ENCODE measurements around the gene DIP2C. TPM values are rescaled to one million over a fixed set of nuclear protein-coding genes. Genes with fewer than 3 reads are reported as not detected.

The DIP2C gene
- total and polyA plus RNA-seq, 2 donors (not counting 1 experiment from before 2014, with no cell fraction given): 1.3 to 1.9 TPM

GRCh38 chr10:588246-589165, 101.0 kb downstream of the DIP2C start:
- Histone ChIP-seq H3K4me2 (replicated peaks; ENCODE audit: low read depth, low read length, poor library complexity, severe bottlenecking) (no peak overlapping the region), H3K36me3 (replicated peaks in 1 of 2; ENCODE audit: control extremely low read depth in 1 of 2, control insufficient read depth in 1 of 2, extremely low read depth in 1 of 2, insufficient read depth in 2 of 2, low read length in 1 of 2) (no peaks in the 10 kb centered on the region), H3K79me2 (ENCODE audit: control insufficient read depth, insufficient read depth, low read length) (no peaks in the 10 kb centered on the region), H3K9ac (ENCODE audit: low read length) (no peak overlapping the region), H2AFZ (ENCODE audit: insufficient read depth, low read depth, low read length, poor library complexity, severe bottlenecking) (no peak overlapping the region), H3K27ac (ENCODE audit: low read length in 2 of 2) (no peak overlapping the region), H4K20me1 (ENCODE audit: control insufficient read depth, insufficient read depth, low read length, poor library complexity, severe bottlenecking) (no peaks in the 10 kb centered on the region), H3K27me3 (replicated peaks in 1 of 4; ENCODE audit: control extremely low read depth in 1 of 4, control insufficient read depth in 3 of 4, insufficient read depth in 4 of 4, low read length in 3 of 4) (peaks cover 0 to 4% (median 0%) of the 10 kb centered on the region in 4 experiments), H3K9me3 (ENCODE audit: control extremely low read depth in 1 of 3, control insufficient read depth in 2 of 3, insufficient read depth in 1 of 3, low read length in 2 of 3) (no peaks in the 10 kb centered on the region), H3K4me1 (ENCODE audit: control insufficient read depth in 2 of 2, insufficient read depth in 2 of 2, low read length in 2 of 2) (no peaks in the 10 kb centered on the region), H3K4me3 (ENCODE audit: control extremely low read depth in 1 of 5, extremely low read depth in 1 of 5, insufficient read depth in 1 of 5, low read depth in 2 of 5, low read length in 4 of 5) (no peak overlapping the region)
- H3K27me3 Mint-ChIP-seq: peaks cover 11% of the 10 kb centered on the region
- whole genome bisulfite sequencing (ENCODE audit: insufficient coverage): 87% methylated on average over 27 of the region's 27 CpGs
- no peak overlapping the region for H3K27ac Mint-ChIP-seq
- ChIA-PET POLR2A (no interaction called here), CTCF (no interaction called here)
- no peaks in the 10 kb centered on the region for H3K9me3 Mint-ChIP-seq (ENCODE audit: insufficient read depth)
- intact Hi-C loops (cut with micrococcal nuclease): no loop called here
- no peak for ATAC-seq (ENCODE audit: low read depth)
- no peak for DNase-seq
- TF ChIP-seq EZH2 (IDR thresholded peaks at IDR 0.05; ENCODE audit: borderline replicate concordance, insufficient read depth, low read depth, low read length, poor library complexity, severe bottlenecking) (no peak), CTCF (IDR thresholded peaks at IDR 0.05) (no peak)
- H3K4me3 Mint-ChIP-seq: no peak overlapping the region
- H3K4me1 Mint-ChIP-seq: no peaks in the 10 kb centered on the region

DNA sequence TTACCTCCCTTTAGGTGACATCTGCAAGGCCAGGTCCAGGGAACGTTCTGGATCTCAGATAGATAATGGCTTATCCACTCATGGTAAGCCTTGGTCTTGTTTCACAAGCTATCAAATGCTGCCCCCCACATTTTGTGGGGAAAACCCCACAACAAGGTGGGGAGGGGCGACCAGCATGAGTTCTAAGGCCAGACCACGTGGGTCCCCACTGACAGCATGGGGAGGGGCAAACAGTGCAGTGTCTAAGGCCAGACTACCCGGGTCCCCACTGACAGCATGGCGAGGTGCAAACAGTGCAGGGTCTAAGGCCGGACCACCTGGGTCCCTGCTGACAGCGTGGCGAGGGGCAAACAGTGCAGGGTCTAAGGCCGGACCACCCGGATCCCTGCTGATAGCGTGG, 102.8 kb downstream of the DIP2C start:
- DNase-seq (no peak), ATAC-seq (ENCODE audit: low read depth) (no peak)
- Histone ChIP-seq H3K4me1 (ENCODE audit: control insufficient read depth in 2 of 2, insufficient read depth in 2 of 2, low read length in 2 of 2) (no peaks in the 10 kb centered on the region), H3K9ac (ENCODE audit: low read length) (no peak overlapping the region), H3K4me2 (replicated peaks; ENCODE audit: low read depth, low read length, poor library complexity, severe bottlenecking) (no peak overlapping the region), H3K79me2 (ENCODE audit: control insufficient read depth, insufficient read depth, low read length) (no peaks in the 10 kb centered on the region), H4K20me1 (ENCODE audit: control insufficient read depth, insufficient read depth, low read length, poor library complexity, severe bottlenecking) (no peaks in the 10 kb centered on the region), H3K27me3 (replicated peaks in 1 of 4; ENCODE audit: control extremely low read depth in 1 of 4, control insufficient read depth in 3 of 4, insufficient read depth in 4 of 4, low read length in 3 of 4) (peaks cover 0 to 3% (median 0%) of the 10 kb centered on the region in 4 experiments), H3K36me3 (replicated peaks in 1 of 2; ENCODE audit: control extremely low read depth in 1 of 2, control insufficient read depth in 1 of 2, extremely low read depth in 1 of 2, insufficient read depth in 2 of 2, low read length in 1 of 2) (no peaks in the 10 kb centered on the region), H3K27ac (ENCODE audit: low read length in 2 of 2) (no peak overlapping the region), H3K4me3 (ENCODE audit: control extremely low read depth in 1 of 5, extremely low read depth in 1 of 5, insufficient read depth in 1 of 5, low read depth in 2 of 5, low read length in 4 of 5) (no peak overlapping the region), H2AFZ (ENCODE audit: insufficient read depth, low read depth, low read length, poor library complexity, severe bottlenecking) (no peak overlapping the region), H3K9me3 (ENCODE audit: control extremely low read depth in 1 of 3, control insufficient read depth in 2 of 3, insufficient read depth in 1 of 3, low read length in 2 of 3) (no peaks in the 10 kb centered on the region)
- Mint-ChIP-seq H3K4me3 (no peak overlapping the region), H3K27me3 (peaks cover 4% of the 10 kb centered on the region), H3K4me1 (no peaks in the 10 kb centered on the region), H3K9me3 (ENCODE audit: insufficient read depth) (no peaks in the 10 kb centered on the region), H3K27ac (no peak overlapping the region)
- CTCF ChIA-PET: no interaction called here
- intact Hi-C loops (cut with micrococcal nuclease): no loop called here
- WGBS (ENCODE audit: insufficient coverage): 89% methylated on average over 11 of the region's 11 CpGs
- POLR2A ChIA-PET: no interaction called here
- TF ChIP-seq CTCF (IDR thresholded peaks at IDR 0.05) (no peak), EZH2 (IDR thresholded peaks at IDR 0.05; ENCODE audit: borderline replicate concordance, insufficient read depth, low read depth, low read length, poor library complexity, severe bottlenecking) (no peak)
